Measurements from ENCODE around the gene PCSK5. TPM values are rescaled to one million over a fixed set of nuclear protein-coding genes. Genes with fewer than 3 reads are reported as not detected.

The PCSK5 gene
- total RNA-seq, 1 experiment from 2014 or later = 7.5 TPM

- H3K27ac Mint-ChIP-seq = no peak overlapping the region
- Histone ChIP-seq H3K4me1 (ENCODE audit: insufficient read depth, low read length) (no peaks in the 10 kb centered on the region), H3K9me3 (ENCODE audit: control insufficient read depth, low read depth, low read length) (no peaks in the 10 kb centered on the region), H3K23me2 (ENCODE audit: insufficient read length, low read depth, low read length, poor library complexity, severe bottlenecking) (no peaks in the 10 kb centered on the region), H3K27ac (ENCODE audit: insufficient read length, low read depth, low read length) (no peak overlapping the region), H3K27me3 (ENCODE audit: insufficient read depth, low read length) (no peaks in the 10 kb centered on the region), H2BK5ac (ENCODE audit: insufficient read length, low read length) (no peak overlapping the region), H4K91ac (ENCODE audit: insufficient read length, low read depth, low read length) (no peak overlapping the region), H3K56ac (ENCODE audit: insufficient read length, low read depth, low read length) (no peak overlapping the region), H3K23ac (ENCODE audit: insufficient read length, low read depth, low read length) (no peak overlapping the region), H3K4ac (ENCODE audit: low read depth, low read length) (no peak overlapping the region), H4K5ac (ENCODE audit: insufficient read length, low read depth, low read length) (no peak overlapping the region), H2AFZ (ENCODE audit: low read length) (no peak overlapping the region), H3K79me2 (ENCODE audit: insufficient read depth, low read length) (no peaks in the 10 kb centered on the region), H2BK120ac (ENCODE audit: low read depth, low read length, poor library complexity, severe bottlenecking) (no peak overlapping the region), H2AK5ac (ENCODE audit: insufficient read length, low read length) (no peak overlapping the region), H2BK15ac (ENCODE audit: low read depth, low read length) (no peak overlapping the region), H4K20me1 (ENCODE audit: control insufficient read depth, insufficient read depth, insufficient read length) (no peaks in the 10 kb centered on the region), H4K8ac (replicated peaks; ENCODE audit: insufficient read length, low read depth, low read length) (no peak overlapping the region), H2BK20ac (ENCODE audit: low read depth, low read length, poor library complexity, severe bottlenecking) (no peak overlapping the region), H3K9ac (ENCODE audit: extremely low read depth, insufficient read length, low read length) (no peak overlapping the region), H3K18ac (ENCODE audit: insufficient read length, low read depth, low read length) (no peak overlapping the region), H2BK12ac (ENCODE audit: insufficient read length, low read depth, low read length) (no peak overlapping the region), H3K79me1 (ENCODE audit: insufficient read depth, low read depth, low read length, poor library complexity, severe bottlenecking) (no peaks in the 10 kb centered on the region), H3T11ph (ENCODE audit: low read length) (no peak overlapping the region), H3K14ac (ENCODE audit: insufficient read depth, low read length) (no peak overlapping the region), H3K4me2 (ENCODE audit: insufficient read depth, insufficient read length, low read length) (no peak overlapping the region)
- H3K4me1 Mint-ChIP-seq = no peaks in the 10 kb centered on the region
- no peak overlapping the region for H3K4me3 Mint-ChIP-seq
- peaks cover 0 to 2% (median 0%) of the 10 kb centered on the region in 3 experiments; a peak in 1 of 7 replicates for H3K36me3 Mint-ChIP-seq (ENCODE audit: insufficient read depth in 1 of 3, low read depth in 3 of 3)
- H3K27me3 Mint-ChIP-seq (ENCODE audit: low read depth) = no peaks in the 10 kb centered on the region
- no peaks in the 10 kb centered on the region for H3K9me3 Mint-ChIP-seq
- TF ChIP-seq CTCF (conservative IDR thresholded peaks at IDR 0.05) = no peak
- no peak for DNase-seq
- no CpG with 5 or more reads among the region's 5 CpGs for WGBS (ENCODE audit: extremely low coverage, insufficient read length, low lambda C conversion rate)
Measured at GRCh38 chr9:76191493-76191892, 301.0 kb downstream of the PCSK5 start.

Measured in H9 (cell line).